HTERT RPE-1 (cell line): Measurements from ENCODE around the gene MYRIP.
"Not testable (repeated sequence)": the region's sequence is repeated elsewhere in the genome, so short reads cannot be mapped to it uniquely, and the experiment has no call there.

Experiments
- in situ Hi-C: fragments of 300-500 bp; cut with MboI; formaldehyde crosslinking; loops from 4 replicates; pipeline ENCODE4 v1.14.3; 2020; ENCODE audit warnings: low sequenced_read_pairs

Gene MYRIP

GRCh38 chr3:39809181-39809994, at the start of gene MYRIP:
MYRIP (plus strand) TSS chr3:39809609; CDS start chr3:39900817, 91,208 bp downstream.
- in situ Hi-C loops = no loop called here

- in situ Hi-C loops = no loop called here
Observed at GRCh38 chr3:39760325-39760724, 49.1 kb upstream of the MYRIP start.

GRCh38 chr3:39762537-39763070, 46.8 kb upstream of the MYRIP start:
- in situ Hi-C loops = no loop called here

GRCh38 chr3:39763390-39763789, 46.0 kb upstream of the MYRIP start:
- in situ Hi-C loops = no loop called here

- in situ Hi-C loops = no loop called here
Observed at GRCh38 chr3:39765575-39765974, 43.8 kb upstream of the MYRIP start.

GRCh38 chr3:39766433-39766832, 43.0 kb upstream of the MYRIP start:
- in situ Hi-C loops = no loop called here

- in situ Hi-C loops = not testable (repeated sequence)
Observed at GRCh38 chr3:39766909-39767308, 42.5 kb upstream of the MYRIP start.

- in situ Hi-C loops = not testable (repeated sequence)
Observed at GRCh38 chr3:39778168-39778567, 31.2 kb upstream of the MYRIP start.

GRCh38 chr3:39779511-39780230, 29.7 kb upstream of the MYRIP start:
- in situ Hi-C loops = no loop called here

GRCh38 chr3:39780352-39780751, 29.1 kb upstream of the MYRIP start:
- in situ Hi-C loops = no loop called here

- in situ Hi-C loops = no loop called here
Observed at GRCh38 chr3:39781025-39781424, 28.4 kb upstream of the MYRIP start.

GRCh38 chr3:39781632-39782031, 27.8 kb upstream of the MYRIP start:
- in situ Hi-C loops = no loop called here

GRCh38 chr3:39783680-39784079, 25.7 kb upstream of the MYRIP start:
- in situ Hi-C loops = no loop called here

GRCh38 chr3:39784922-39785321, 24.5 kb upstream of the MYRIP start:
- in situ Hi-C loops = no loop called here

GRCh38 chr3:39788128-39788883, 21.1 kb upstream of the MYRIP start:
- in situ Hi-C loops = no loop called here

- in situ Hi-C loops = no loop called here
Observed at GRCh38 chr3:39791603-39792002, 17.8 kb upstream of the MYRIP start.

GRCh38 chr3:39794880-39795279, 14.5 kb upstream of the MYRIP start:
- in situ Hi-C loops = no loop called here

GRCh38 chr3:39801216-39801615, 8.2 kb upstream of the MYRIP start:
- in situ Hi-C loops = no loop called here

- in situ Hi-C loops = not testable (repeated sequence)
Observed at GRCh38 chr3:39802486-39802885, 6.9 kb upstream of the MYRIP start.

GRCh38 chr3:39803956-39804355, 5.5 kb upstream of the MYRIP start:
- in situ Hi-C loops = no loop called here

GRCh38 chr3:39804951-39805350, 4.5 kb upstream of the MYRIP start:
- in situ Hi-C loops = no loop called here
